SH-SY5Y (cell line): Measurements from ENCODE around the gene RAB43.

ENCODE experiments used
- GATA2 ChIP-seq: IDR thresholded peaks from 2 replicates; pipeline ENCODE4 v1.6.1; 2011; ENCODE audit warnings: mild to moderate bottlenecking, low read depth, low read length
- GATA3 ChIP-seq: IDR thresholded peaks from 2 replicates; pipeline ENCODE4 v1.6.1; 2011; ENCODE audit warnings: low read depth, mild to moderate bottlenecking, low read length, moderate library complexity

RAB43 gene

GRCh38 chr3:129121792-129122411 is at the start of gene RAB43:
RAB43 (minus strand) TSS chr3:129121804; CDS start chr3:129121489, 315 bp downstream.
- no peak for TF ChIP-seq GATA3
- TF ChIP-seq GATA2, result no peak

DNA sequence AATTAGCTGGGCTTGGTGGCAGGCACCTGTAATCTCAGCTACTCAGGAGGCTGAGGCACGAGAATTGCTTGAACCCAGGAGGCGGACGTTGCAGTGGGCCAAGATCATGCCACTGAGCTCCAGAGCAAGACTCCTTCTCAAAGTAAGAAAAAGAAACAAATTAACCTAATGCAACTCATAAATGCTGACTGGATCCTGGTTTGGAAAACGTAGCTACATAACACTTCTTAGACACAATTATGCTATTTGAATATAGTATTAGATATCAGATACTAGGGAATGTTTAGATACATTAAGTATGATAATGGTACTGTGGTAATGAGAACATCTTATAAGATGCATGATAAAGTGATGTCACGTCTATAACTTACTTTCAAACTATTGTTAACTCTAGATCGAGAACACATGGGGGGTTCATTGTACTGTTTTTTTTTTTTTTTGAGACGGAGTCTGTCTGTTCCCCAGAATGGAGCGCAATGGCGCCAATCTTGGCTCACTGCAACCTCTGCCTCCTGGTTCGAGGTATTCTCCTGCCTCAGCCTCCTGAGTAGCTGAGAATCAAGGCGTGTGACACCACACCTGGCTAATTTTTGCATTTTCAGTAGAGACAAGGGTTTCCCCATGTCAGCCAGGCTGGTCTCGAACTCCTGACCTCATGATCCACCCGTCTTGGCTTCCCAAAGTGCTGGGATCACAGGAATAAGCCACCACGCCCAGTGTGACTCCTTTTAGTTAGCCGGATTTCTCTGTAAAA is 45.2 kb upstream of the RAB43 start:
- no peak for TF ChIP-seq GATA3
- no peak for TF ChIP-seq GATA2

DNA sequence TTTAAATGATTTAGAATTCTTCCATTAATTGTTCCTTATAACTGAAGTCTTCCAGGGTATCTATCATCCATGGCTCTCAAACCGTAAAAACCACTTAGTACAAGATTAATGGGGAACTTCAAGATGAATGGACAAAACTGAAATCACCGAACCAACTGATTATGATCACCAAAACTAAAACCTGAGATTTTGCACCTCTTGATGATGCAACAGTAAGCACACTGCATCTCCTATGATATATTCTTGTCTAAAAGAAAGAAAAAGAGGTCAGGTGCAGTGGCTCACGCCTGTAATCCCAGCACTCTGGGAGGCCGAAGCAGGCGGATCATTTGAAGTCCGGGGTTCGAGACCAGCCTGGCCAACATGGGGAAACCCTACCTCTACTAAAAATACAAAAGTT is 42.9 kb upstream of the RAB43 start:
- no peak for TF ChIP-seq GATA3

DNA sequence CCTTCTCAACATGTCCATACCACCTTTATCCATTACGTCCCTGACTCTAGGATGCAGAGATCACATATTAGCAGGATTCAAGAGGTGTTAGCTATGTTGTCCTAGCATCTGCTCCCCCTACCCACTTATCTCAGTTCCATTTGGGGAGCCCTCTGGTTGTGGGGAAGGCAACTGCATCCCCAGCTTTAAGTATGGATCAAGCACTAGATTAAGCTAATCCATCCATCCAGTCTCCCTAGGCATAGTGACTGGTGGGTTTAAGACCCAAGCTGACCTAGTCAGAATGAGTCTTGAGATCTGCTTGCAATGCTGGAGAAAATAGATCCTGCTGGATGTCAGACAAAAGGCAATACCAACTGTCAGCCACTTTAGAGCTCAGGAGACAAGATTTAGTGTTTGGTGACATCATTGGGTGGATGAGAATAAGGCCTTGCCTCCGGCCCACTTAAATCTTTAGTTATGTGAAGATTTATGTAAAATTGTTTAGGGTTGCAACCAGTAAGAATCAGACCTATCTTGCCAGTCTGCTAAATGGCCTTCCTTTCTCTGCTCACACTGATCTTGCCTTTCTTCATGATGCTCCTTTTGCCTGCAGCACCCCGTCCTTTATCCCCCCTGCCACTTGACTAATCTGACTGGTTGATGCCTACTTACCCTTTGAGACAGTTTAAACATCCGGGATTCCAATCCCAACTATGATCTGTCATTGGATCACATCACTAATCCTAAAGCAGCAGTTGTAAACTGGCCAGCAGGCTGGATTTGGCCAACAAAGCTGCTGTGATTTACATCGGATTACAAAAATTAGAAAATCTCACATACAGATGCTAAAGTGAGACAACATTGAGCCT is 41.4 kb upstream of the RAB43 start:
- no peak for TF ChIP-seq GATA2
- TF ChIP-seq GATA3, result no peak

DNA sequence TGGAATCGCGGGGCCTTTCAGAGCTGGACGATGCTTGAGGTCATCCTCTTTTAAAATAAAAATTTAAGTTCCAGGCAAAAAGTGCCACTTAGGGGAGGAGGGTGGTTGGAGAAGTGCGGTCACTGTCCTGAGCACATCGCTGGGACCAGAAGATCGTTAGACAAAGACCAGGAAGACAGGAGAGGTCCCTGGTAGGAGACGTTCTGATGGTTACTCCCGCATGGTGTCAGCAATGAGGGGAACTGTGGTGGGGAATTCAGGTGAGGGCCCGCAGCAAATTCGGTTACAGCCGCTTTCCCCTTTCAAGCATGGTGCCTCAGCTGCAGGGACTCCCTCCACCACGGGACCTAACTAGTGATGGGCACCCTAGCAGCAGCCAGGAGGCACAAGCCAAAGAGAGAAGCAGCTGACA is 40.3 kb upstream of the RAB43 start:
- TF ChIP-seq GATA2, result no peak
- no peak for TF ChIP-seq GATA3

- no peak; the same call in 1 of the 2 replicates for TF ChIP-seq GATA2
- TF ChIP-seq GATA3, result no peak
Measured at GRCh38 chr3:129160891-129161859, 39.6 kb upstream of the RAB43 start, which contains the start of gene ISY1. ISY1 (minus strand) TSS chr3:129161063; CDS start chr3:129160975, 88 bp downstream.

DNA sequence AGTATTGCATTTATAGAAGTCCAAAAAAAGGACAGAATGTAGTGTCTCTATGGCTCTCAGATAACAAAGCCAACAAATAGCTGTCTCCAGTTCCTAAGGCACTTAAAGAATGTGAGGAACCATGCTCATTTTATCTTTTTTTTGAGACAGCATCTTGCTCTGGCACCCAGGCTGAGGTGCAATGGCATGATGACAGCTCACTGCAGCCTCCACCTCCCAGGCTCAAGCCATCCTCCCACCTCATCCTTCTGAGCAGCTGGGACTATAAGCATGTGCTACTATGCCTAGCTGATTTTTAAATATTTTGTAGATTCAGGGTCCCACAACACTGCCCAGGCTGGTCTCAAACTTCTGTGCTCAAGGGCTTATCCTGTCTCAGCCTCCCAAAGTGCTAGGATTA is 23.2 kb upstream of the RAB43 start:
- TF ChIP-seq GATA3 (no peak), GATA2 (no peak)

DNA sequence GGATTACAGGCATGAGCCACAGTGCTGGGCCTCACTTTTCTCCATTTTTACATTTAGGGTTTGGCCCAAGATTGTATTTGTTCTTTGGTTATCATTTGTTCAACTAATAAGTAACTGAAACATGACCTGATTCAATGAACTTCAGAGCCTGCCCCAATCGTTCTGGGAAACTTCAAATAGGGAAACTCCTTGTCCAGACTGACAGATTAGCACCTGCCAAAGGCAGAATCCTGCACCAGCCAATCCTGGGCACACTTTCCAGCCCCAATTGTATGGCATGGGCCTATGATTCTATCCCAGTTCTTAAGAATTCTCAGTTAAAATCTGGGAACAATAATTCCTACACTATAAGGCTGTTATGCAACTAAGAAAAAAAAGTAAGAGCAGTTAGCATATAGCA is 18.3 kb upstream of the RAB43 start:
- TF ChIP-seq GATA3 (no peak), GATA2 (no peak)

DNA sequence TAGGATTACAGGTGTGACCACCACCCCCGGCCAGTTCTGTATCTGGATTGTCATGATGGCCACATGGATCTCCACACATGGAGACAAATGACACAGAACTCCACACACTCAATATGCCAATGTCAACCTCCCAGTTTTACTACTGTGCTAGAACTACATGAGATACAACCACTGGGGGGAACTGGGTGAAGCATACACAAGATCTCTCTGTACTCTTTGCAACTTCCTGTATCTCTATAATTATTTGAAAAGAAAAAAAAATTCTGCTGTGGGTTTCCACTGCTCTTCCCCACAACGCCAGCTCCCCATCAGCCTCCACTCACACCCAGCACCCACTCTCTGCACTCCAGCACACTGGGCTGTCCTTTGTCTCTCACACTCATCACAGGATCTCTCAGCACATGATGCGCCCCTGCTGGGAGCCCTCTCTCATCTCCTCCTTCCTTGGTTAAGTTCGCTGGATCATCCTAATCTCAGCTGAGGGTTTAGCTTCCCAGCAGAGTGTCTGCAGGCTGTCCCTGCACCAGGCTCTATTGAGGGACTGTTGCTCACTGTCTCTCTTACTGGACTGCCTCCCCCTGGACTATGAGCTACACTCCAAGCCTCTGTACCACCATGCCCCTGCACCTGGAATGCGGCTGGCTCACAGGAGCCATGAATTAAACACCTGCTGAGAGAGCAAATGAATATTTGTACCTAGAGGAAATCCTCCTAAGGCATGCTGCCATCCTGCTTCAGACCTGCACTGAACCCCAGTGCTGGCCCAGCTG is 10.7 kb upstream of the RAB43 start:
- TF ChIP-seq GATA3, result no peak
- no peak for TF ChIP-seq GATA2

- TF ChIP-seq GATA3, result no peak
- TF ChIP-seq GATA2, result no peak
Measured at GRCh38 chr3:129131465-129132088, 10.0 kb upstream of the RAB43 start.

- TF ChIP-seq GATA3 (no peak), GATA2 (no peak)
Measured at GRCh38 chr3:129130291-129130813, 8.7 kb upstream of the RAB43 start.

DNA sequence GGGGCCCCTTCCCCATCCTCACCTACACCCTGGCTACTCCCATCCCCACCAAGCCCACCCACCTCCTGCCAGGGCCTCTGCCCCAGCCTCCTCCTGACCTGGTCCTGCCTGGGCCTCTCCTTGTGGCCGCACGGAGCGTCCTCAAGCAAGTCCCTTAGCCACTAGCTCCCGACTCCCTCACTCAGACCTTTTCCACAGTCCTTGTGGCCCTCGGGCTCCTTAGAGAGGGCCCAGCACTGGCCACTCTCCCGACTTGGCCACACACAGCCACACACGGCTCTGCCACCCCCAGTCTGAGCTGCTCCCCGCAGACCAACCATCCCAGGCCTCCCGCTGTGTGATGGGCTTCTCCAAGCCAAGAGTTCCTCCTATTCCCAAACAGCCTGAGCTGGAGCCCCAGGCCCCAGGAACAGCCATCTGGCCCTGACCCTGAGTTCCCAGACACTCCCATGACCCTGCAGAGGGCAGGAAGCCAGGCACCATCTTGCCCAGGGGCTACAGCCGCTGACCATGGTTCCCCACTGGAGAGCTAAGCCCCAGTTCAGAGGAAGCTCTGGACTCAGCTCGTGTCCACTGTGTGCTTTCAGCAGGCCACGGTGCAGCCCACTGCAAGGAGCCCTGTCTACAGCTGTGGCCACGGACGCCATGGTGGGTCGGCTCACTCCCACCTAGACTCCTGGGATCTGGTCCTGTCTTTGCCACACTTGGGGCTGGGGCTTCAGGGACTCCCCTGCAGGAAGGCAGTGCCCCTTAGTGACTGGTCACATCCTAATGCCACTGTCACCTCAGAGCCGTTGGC is 7.0 kb upstream of the RAB43 start:
- no peak for TF ChIP-seq GATA3
- no peak for TF ChIP-seq GATA2
